ENCODE measurements around the gene CYTH4. TPM values are rescaled to one million over a fixed set of nuclear protein-coding genes. Genes with fewer than 3 reads are reported as not detected.
A peak's percentile ranks its signal among the peaks of the same experiment; 100 is the strongest.

Gene CYTH4
- total and polyA plus RNA-seq, 4 donors, result 1.9 to 9.9 (median 5.9) TPM

DNA sequence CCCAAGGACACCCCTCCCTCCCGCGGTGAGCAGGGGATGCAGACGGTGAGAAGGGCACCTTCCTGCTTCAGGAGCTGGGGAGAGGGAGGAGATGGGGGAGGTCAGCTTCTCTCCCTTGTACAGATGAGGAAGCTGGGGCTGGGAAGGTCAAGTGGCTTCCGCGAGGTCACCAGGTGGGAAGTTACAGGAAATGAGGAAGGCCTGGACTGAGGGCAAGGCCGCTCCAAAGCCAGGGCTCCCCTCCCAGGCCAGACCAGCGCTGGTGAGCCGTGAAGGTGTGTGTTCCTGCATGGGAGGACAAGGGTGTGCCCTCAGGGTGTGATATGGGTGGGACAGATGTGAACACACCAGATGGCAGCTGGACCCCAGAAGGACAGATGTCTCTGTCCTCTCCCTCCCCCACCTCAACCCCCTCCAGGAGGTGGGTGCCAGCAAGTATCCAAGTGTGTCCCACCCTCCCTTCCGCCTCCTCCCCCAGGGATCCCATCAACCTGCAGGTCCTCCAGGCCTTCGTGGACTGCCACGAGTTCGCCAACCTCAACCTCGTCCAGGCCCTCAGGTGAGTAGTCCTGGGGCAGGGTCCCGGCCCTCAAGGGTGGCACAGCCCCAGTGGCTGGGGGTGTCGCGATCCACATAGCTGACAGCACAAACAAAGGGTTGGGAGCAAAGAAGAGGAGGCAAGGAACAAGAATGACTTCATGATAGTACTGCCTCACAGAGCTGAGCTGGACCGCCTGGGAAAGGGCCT, 16.6 kb downstream of the CYTH4 start:
- no peak overlapping the region for H3K27ac ChIP-seq (ENCODE audit: low read depth in 1 of 2, low read length in 2 of 2)
- H3K36me3 ChIP-seq (ENCODE audit: control insufficient read depth in 4 of 4, insufficient read depth in 3 of 4, low read depth in 1 of 4, low read length in 3 of 4), result no peaks in the 10 kb centered on the region
- TF ChIP-seq NR2F2 (IDR thresholded peaks at IDR 0.05) (no peak), TAF1 (conservative IDR thresholded peaks at IDR 0.05) (no peak), YY1 (IDR thresholded peaks at IDR 0.05) (no peak), HNF4G (IDR thresholded peaks at IDR 0.05) (no peak), EGR1 (IDR thresholded peaks at IDR 0.05; ENCODE audit: low read depth in 2 of 2) (no peak), REST (IDR thresholded peaks at IDR 0.05) (no peak), JUND (IDR thresholded peaks at IDR 0.05) (no peak), GABPA (IDR thresholded peaks at IDR 0.05 in 1 of 2, conservative IDR thresholded peaks at IDR 0.05 in 1 of 2) (no peak)
- TF ChIP-seq, protein P1, sequence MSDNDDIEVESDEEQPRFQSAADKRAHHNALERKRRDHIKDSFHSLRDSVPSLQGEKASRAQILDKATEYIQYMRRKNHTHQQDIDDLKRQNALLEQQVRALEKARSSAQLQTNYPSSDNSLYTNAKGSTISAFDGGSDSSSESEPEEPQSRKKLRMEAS (IDR thresholded peaks at IDR 0.05), result no peak
- DNase-seq (ENCODE audit: low spot score), result no peak
- no peaks in the 10 kb centered on the region for H3K4me1 ChIP-seq (ENCODE audit: control insufficient read depth in 4 of 4, insufficient read depth in 4 of 4, low read length in 3 of 4)
- H3K4me3 ChIP-seq (ENCODE audit: low read depth in 1 of 3, low read length in 3 of 3), result no peak overlapping the region
- no peak overlapping the region for H3K9ac ChIP-seq (ENCODE audit: low read depth in 1 of 2, low read length in 2 of 2)
- no peaks in the 10 kb centered on the region for H3K9me3 ChIP-seq (ENCODE audit: control insufficient read depth in 4 of 4, low read length in 3 of 4)
- 82% methylated on average over 17 of the region's 17 CpGs for WGBS
- H3K27me3 ChIP-seq (ENCODE audit: control insufficient read depth in 4 of 4, insufficient read depth in 4 of 4, low read length in 3 of 4), result no peaks in the 10 kb centered on the region

- no peak overlapping the region for H3K4me3 ChIP-seq (ENCODE audit: low read depth in 1 of 3, low read length in 3 of 3)
- WGBS, result 88% methylated on average over 4 of the region's 4 CpGs
- peak overlapping the region in 1 of 2 donors; percentile 25 for H3K27ac ChIP-seq (ENCODE audit: low read depth in 1 of 2, low read length in 2 of 2)
Observed at GRCh38 chr22:37299969-37300509, 17.7 kb downstream of the CYTH4 start.

DNA sequence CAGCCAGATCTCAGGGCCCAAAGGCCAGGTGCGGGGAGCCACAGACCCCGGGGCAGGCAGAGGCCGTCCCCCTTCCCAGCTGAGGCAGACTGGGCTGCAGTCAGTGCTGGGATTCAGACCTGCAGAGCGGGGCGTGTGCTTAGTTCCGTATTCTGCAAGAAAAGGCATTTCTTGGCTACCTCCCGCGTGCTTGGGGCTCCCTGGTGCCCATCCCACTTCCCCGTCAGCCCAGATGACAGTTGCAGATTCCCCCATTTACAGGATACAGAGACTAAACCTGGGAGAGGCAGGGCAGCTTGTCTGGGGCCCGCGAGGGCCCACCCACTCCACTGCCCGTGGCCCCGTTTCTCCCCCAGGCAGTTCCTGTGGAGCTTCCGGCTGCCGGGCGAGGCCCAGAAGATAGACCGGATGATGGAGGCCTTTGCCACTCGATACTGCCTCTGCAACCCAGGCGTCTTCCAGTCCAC, 18.3 kb downstream of the CYTH4 start:
- Histone ChIP-seq H3K4me1 (ENCODE audit: control insufficient read depth in 4 of 4, insufficient read depth in 4 of 4, low read length in 3 of 4) (no peaks in the 10 kb centered on the region), H3K27ac (ENCODE audit: low read depth in 1 of 2, low read length in 2 of 2) (peak overlapping the region in 1 of 2 donors; percentile 25), H3K4me3 (ENCODE audit: low read depth in 1 of 3, low read length in 3 of 3) (no peak overlapping the region), H3K9me3 (ENCODE audit: control insufficient read depth in 4 of 4, low read length in 3 of 4) (no peaks in the 10 kb centered on the region), H3K36me3 (ENCODE audit: control insufficient read depth in 4 of 4, insufficient read depth in 3 of 4, low read depth in 1 of 4, low read length in 3 of 4) (no peaks in the 10 kb centered on the region), H3K9ac (ENCODE audit: low read depth in 1 of 2, low read length in 2 of 2) (no peak overlapping the region), H3K27me3 (ENCODE audit: control insufficient read depth in 4 of 4, insufficient read depth in 4 of 4, low read length in 3 of 4) (no peaks in the 10 kb centered on the region)
- 73% methylated on average over 19 of the region's 19 CpGs for WGBS
- no peak for DNase-seq (ENCODE audit: low spot score)
- TF ChIP-seq RXRA (IDR thresholded peaks at IDR 0.05) (no peak), SP1 (IDR thresholded peaks at IDR 0.05) (no peak), EGR1 (IDR thresholded peaks at IDR 0.05; ENCODE audit: low read depth in 2 of 2) (no peak), JUND (IDR thresholded peaks at IDR 0.05) (no peak), ZBTB33 (IDR thresholded peaks at IDR 0.05) (no peak), REST (IDR thresholded peaks at IDR 0.05) (no peak), GABPA (IDR thresholded peaks at IDR 0.05 in 1 of 2, conservative IDR thresholded peaks at IDR 0.05 in 1 of 2) (no peak)
- TF ChIP-seq, protein P2, sequence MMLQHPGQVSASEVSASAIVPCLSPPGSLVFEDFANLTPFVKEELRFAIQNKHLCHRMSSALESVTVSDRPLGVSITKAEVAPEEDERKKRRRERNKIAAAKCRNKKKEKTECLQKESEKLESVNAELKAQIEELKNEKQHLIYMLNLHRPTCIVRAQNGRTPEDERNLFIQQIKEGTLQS (IDR thresholded peaks at IDR 0.05), result no peak

More at GRCh38 chr22:37299969-37300509, 17.7 kb downstream of the CYTH4 start:
- DNase-seq (ENCODE audit: low spot score), result no peak
- no peaks in the 10 kb centered on the region for H3K36me3 ChIP-seq (ENCODE audit: control insufficient read depth in 4 of 4, insufficient read depth in 3 of 4, low read depth in 1 of 4, low read length in 3 of 4)
- H3K4me1 ChIP-seq (ENCODE audit: control insufficient read depth in 4 of 4, insufficient read depth in 4 of 4, low read length in 3 of 4), result no peaks in the 10 kb centered on the region
- H3K9ac ChIP-seq (ENCODE audit: low read depth in 1 of 2, low read length in 2 of 2), result no peak overlapping the region
- H3K27me3 ChIP-seq (ENCODE audit: control insufficient read depth in 4 of 4, insufficient read depth in 4 of 4, low read length in 3 of 4), result no peaks in the 10 kb centered on the region
- TF ChIP-seq HNF4G (IDR thresholded peaks at IDR 0.05) (no peak), RXRA (IDR thresholded peaks at IDR 0.05) (no peak), TAF1 (conservative IDR thresholded peaks at IDR 0.05) (no peak)
- H3K9me3 ChIP-seq (ENCODE audit: control insufficient read depth in 4 of 4, low read length in 3 of 4), result no peaks in the 10 kb centered on the region
